Measurements from ENCODE around the gene KATNB1. TPM values are rescaled to one million over a fixed set of nuclear protein-coding genes. Genes with fewer than 3 reads are reported as not detected.

Gene KATNB1
- total RNA-seq, 4 donors from 2014 or later: 17.7 to 27.1 (median 21.7) TPM

DNA sequence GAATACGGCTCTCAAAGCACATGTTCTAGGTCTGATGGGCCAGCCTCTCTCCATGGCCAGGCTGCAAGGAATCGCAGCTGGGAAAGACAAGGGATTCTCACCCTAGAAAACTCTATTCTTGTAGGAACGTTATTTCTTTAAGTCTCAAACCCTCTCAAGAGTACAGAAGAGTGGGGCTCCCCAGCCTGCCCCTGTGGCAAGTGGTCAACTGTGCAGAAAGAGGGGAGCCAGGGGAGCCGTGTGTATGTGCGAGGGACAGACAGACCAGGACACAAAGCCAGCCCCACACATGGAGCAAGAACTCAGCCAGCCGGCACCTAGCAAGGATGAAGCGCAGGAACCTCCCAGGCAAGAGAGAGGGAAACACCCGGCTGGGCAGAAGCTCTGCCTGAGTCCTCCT, 50.4 kb downstream of the KATNB1 start:
- H3K27me3 ChIP-seq: no peaks in the 10 kb centered on the region
- no peaks in the 10 kb centered on the region for H3K9me3 ChIP-seq
- H3K27ac ChIP-seq: no peak overlapping the region
- no peak for DNase-seq
- no peak overlapping the region for H3K4me3 ChIP-seq
- TF ChIP-seq POLR2A (IDR thresholded peaks at IDR 0.05): no peak
- TF ChIP-seq, protein P1, sequence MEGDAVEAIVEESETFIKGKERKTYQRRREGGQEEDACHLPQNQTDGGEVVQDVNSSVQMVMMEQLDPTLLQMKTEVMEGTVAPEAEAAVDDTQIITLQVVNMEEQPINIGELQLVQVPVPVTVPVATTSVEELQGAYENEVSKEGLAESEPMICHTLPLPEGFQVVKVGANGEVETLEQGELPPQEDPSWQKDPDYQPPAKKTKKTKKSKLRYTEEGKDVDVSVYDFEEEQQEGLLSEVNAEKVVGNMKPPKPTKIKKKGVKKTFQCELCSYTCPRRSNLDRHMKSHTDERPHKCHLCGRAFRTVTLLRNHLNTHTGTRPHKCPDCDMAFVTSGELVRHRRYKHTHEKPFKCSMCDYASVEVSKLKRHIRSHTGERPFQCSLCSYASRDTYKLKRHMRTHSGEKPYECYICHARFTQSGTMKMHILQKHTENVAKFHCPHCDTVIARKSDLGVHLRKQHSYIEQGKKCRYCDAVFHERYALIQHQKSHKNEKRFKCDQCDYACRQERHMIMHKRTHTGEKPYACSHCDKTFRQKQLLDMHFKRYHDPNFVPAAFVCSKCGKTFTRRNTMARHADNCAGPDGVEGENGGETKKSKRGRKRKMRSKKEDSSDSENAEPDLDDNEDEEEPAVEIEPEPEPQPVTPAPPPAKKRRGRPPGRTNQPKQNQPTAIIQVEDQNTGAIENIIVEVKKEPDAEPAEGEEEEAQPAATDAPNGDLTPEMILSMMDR (IDR thresholded peaks at IDR 0.05): no peak
- peaks cover 0 to 40% (median 0%) of the 10 kb centered on the region in 3 donors for H3K36me3 ChIP-seq
- H3K4me1 ChIP-seq: no peaks in the 10 kb centered on the region

GRCh38 chr16:57786632-57787518, 51.3 kb downstream of the KATNB1 start:
- Histone ChIP-seq H3K36me3 (peaks cover 0 to 49% (median 0%) of the 10 kb centered on the region in 3 donors), H3K9me3 (no peaks in the 10 kb centered on the region), H3K27ac (peak overlapping the region in 1 of 4 donors; percentile 28), H3K4me3 (no peak overlapping the region), H3K4me1 (no peaks in the 10 kb centered on the region), H3K27me3 (no peaks in the 10 kb centered on the region)
- TF ChIP-seq, protein P1 (IDR thresholded peaks at IDR 0.05): no peak
- no peak for TF ChIP-seq POLR2A (IDR thresholded peaks at IDR 0.05)
- peak in 1 of 3 donors; percentile 57 for DNase-seq

- DNase-seq: peak in 1 of 3 donors; percentile 34
- Histone ChIP-seq H3K27me3 (no peaks in the 10 kb centered on the region), H3K4me3 (no peak overlapping the region), H3K36me3 (peaks cover 0 to 49% (median 0%) of the 10 kb centered on the region in 3 donors), H3K9me3 (no peaks in the 10 kb centered on the region), H3K4me1 (no peaks in the 10 kb centered on the region), H3K27ac (peak overlapping the region in 1 of 4 donors; percentile 28)
- TF ChIP-seq, protein P1 (IDR thresholded peaks at IDR 0.05): no peak
- no peak for TF ChIP-seq POLR2A (IDR thresholded peaks at IDR 0.05)
Measured at GRCh38 chr16:57787519-57787905, 51.9 kb downstream of the KATNB1 start.

DNA sequence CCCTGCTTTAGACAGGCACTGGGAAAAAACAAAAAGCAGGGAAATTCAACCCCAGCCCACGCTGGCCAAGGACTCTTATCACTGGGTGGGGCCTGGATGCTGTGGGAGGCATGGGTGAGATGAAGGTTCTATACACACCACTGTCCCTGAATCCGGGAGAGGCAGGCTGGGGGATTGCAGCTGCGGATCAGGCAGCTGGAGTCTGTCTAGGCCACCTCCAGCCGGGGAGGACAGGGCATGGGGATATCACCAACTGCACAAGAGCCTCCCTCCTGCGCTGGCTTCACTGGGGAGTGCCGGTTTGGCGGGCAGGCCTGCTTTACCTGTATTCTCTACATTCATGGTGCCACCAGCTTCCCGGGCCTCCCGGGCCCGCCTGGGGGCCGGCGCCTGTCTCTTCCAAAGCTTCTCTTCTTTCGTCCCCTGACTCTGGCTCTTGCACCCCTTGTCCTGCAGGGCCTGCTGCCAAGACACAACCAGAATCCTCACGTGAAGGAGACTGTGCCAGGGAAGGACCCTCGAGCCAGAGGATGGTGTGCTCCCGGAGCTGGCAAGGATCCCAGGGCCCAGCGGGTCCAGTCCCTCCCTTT, 52.8 kb downstream of the KATNB1 start:
- H3K9me3 ChIP-seq: no peaks in the 10 kb centered on the region
- DNase-seq: peak in 1 of 3 donors; percentile 42
- no peak overlapping the region for H3K27ac ChIP-seq
- no peaks in the 10 kb centered on the region for H3K27me3 ChIP-seq
- peaks cover 0 to 46% (median 0%) of the 10 kb centered on the region in 3 donors for H3K36me3 ChIP-seq
- TF ChIP-seq POLR2A (IDR thresholded peaks at IDR 0.05): no peak
- TF ChIP-seq, protein P1 (IDR thresholded peaks at IDR 0.05): no peak
- no peak overlapping the region for H3K4me3 ChIP-seq
- H3K4me1 ChIP-seq: no peaks in the 10 kb centered on the region

GRCh38 chr16:57788951-57789350, 53.4 kb downstream of the KATNB1 start:
- no peak for TF ChIP-seq POLR2A (IDR thresholded peaks at IDR 0.05)
- TF ChIP-seq, protein P1 (IDR thresholded peaks at IDR 0.05): no peak
- peaks cover 0 to 48% (median 0%) of the 10 kb centered on the region in 3 donors for H3K36me3 ChIP-seq
- H3K4me3 ChIP-seq: no peak overlapping the region
- no peaks in the 10 kb centered on the region for H3K4me1 ChIP-seq
- H3K27me3 ChIP-seq: no peaks in the 10 kb centered on the region
- H3K9me3 ChIP-seq: no peaks in the 10 kb centered on the region
- DNase-seq: peak in 1 of 3 donors; percentile 34
- no peak overlapping the region for H3K27ac ChIP-seq
